Lower leg skin (tissue), 4 donors: ENCODE measurements around the gene SLAIN2. TPM values are rescaled to one million over a fixed set of nuclear protein-coding genes. Genes with fewer than 3 reads are reported as not detected.

Experiments
- DNase-seq, 2 donors: peaks; one replicate each; pipeline ENCODE4 v3.0.0-alpha.2; 2019; ENCODE audit warnings: low spot score in 2 of 2
- H3K4me3 ChIP-seq: fragments of 200-600 bp; sonication (generic); 2 replicates; pipeline ENCODE4 v1.5.1; 2017; ENCODE audit warnings: mild to moderate bottlenecking, low read depth; ENCODE audit not compliant: poor library complexity, severe bottlenecking
- POLR2A ChIP-seq, 2 donors: fragments of 450-650 bp; IDR thresholded peaks; one replicate each; pipeline ENCODE4 v1.6.1; 2016 to 2017; ENCODE audit warnings: antibody characterized with exemption in 2 of 2, mild to moderate bottlenecking in 1 of 2, moderate library complexity in 1 of 2
- WGBS, 2 donors: methylation state at CpG; one replicate each; pipeline ENCODE4 v1.1.5; 2018; 5-methylcytosine and 5-hydroxymethylcytosine counted together
- intact Hi-C: fragments of 100-400 bp; cut with DNase I; formaldehyde crosslinking; loops from one replicate; pipeline ENCODE4 v1.15.0; 2023; ENCODE audit warnings: low total_unique reads
- total RNA-seq, 4 donors: library from RNA; depleted of rRNA; stranded (reverse); fragments of >200 nt; gene quantifications; one replicate each; pipeline ENCODE4 v1.1.0, GENCODE V29; 2016
- TF ChIP-seq, protein P1 (sequence below), 3 donors: fragments of 450-650 bp; IDR thresholded peaks; one replicate each; pipeline ENCODE4 v1.5.1; 2016; ENCODE audit warnings: antibody characterized with exemption in 3 of 3, mild to moderate bottlenecking in 3 of 3, moderate library complexity in 2 of 3

The SLAIN2 gene
- total RNA-seq, 4 donors from 2014 or later, result 75.4 to 201 (median 88.6) TPM

DNA sequence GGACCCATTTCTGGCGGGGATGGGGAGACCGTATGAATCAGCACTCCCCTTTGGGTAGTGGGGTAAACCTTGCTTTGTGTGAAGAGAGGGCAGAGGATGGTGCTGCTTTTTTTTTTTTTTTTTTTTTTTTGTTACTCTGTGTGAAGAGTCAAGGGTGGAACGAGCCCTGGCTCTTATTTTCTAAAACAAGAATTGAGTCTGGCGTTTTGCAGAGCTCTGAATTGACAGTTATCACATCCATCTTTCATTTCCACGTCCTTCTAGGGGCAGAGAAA is 1.2 kb downstream of the SLAIN2 start:
- WGBS, 2 donors, result 1 to 2% methylated on average over 5 of the region's 5 CpGs
- no peak for TF ChIP-seq POLR2A (IDR thresholded peaks at IDR 0.05)
- TF ChIP-seq, protein P1, sequence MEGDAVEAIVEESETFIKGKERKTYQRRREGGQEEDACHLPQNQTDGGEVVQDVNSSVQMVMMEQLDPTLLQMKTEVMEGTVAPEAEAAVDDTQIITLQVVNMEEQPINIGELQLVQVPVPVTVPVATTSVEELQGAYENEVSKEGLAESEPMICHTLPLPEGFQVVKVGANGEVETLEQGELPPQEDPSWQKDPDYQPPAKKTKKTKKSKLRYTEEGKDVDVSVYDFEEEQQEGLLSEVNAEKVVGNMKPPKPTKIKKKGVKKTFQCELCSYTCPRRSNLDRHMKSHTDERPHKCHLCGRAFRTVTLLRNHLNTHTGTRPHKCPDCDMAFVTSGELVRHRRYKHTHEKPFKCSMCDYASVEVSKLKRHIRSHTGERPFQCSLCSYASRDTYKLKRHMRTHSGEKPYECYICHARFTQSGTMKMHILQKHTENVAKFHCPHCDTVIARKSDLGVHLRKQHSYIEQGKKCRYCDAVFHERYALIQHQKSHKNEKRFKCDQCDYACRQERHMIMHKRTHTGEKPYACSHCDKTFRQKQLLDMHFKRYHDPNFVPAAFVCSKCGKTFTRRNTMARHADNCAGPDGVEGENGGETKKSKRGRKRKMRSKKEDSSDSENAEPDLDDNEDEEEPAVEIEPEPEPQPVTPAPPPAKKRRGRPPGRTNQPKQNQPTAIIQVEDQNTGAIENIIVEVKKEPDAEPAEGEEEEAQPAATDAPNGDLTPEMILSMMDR (IDR thresholded peaks at IDR 0.05), result no peak
- peak overlapping the region; percentile 88 for H3K4me3 ChIP-seq
- DNase-seq, result no peak
- intact Hi-C loops, result no loop called here

DNA sequence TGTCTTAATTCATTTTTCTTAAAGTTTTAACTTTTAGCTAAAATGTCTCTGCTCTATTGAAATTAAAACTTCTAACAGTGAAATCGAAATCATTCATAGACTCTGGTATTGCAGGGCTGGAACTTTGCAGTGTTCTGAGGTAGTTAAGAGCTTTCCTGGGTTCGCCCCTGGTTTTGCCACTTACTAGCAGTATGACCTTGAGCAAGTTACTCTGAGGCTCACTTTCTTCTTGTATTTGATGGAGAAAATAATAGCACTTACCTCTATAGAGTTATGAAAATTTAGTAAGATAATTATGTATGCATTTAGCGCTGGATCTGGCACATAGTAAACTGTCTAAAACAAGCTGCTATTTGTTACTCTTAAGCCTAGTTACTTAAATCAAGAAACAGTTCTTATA is 1.7 kb downstream of the SLAIN2 start:
- intact Hi-C loops, result no loop called here

DNA sequence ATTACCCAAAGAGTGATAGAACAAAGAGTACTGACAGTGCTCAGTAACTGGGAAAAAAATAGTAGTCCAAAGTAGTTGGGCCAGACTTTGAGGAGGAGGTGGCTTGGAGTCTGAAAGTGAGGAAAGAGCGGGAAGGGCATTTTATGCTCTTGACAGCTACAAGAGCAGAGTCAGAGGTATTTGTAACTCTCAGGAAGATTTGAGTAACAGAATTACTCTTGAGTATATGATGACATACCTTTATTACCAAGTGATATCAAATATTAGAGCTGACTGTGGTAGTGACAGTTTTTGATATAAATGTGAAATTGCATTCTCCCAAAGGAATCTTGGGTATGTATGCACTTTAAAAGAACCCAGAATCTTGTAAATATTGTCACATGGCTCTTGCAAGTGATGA is 2.2 kb downstream of the SLAIN2 start:
- WGBS, 2 donors, result 29 to 30% methylated on average over 1 of the region's 1 CpG
- no peak for TF ChIP-seq POLR2A (IDR thresholded peaks at IDR 0.05)
- TF ChIP-seq, protein P1 (IDR thresholded peaks at IDR 0.05), result no peak
- no peak overlapping the region for H3K4me3 ChIP-seq
- DNase-seq, result no peak
- intact Hi-C loops, result no loop called here

More for the DNA sequence above, 1.7 kb downstream of the SLAIN2 start:
- 15 to 17% methylated on average over 3 of the region's 3 CpGs for WGBS, 2 donors
- DNase-seq, result no peak
- no peak overlapping the region for H3K4me3 ChIP-seq
- TF ChIP-seq POLR2A (IDR thresholded peaks at IDR 0.05), result no peak
- TF ChIP-seq, protein P1 (IDR thresholded peaks at IDR 0.05), result no peak

DNA sequence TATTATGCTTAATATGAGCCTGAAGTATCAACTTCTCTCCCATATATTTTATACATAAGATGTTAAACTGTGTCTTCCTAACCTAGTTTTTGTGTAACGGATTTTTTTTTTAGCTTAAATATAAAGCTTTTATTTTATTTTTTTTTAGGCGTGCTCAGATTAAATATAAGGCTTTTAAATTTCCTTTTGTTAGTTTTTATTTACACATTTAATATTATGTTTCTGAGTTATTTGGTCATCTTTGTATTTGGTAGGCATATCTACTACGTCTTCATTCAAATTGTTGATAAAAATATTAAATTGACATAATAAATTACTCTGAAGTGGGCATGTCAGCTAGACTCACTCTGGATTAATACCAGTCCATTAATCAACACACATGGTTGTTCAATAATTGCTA is 4.2 kb downstream of the SLAIN2 start:
- TF ChIP-seq POLR2A (IDR thresholded peaks at IDR 0.05), result no peak
- TF ChIP-seq, protein P1 (IDR thresholded peaks at IDR 0.05), result no peak
- intact Hi-C loops, result no loop called here
- 86 to 90% methylated on average over 3 of the region's 3 CpGs for WGBS, 2 donors
- H3K4me3 ChIP-seq, result no peak overlapping the region
- DNase-seq, result no peak

DNA sequence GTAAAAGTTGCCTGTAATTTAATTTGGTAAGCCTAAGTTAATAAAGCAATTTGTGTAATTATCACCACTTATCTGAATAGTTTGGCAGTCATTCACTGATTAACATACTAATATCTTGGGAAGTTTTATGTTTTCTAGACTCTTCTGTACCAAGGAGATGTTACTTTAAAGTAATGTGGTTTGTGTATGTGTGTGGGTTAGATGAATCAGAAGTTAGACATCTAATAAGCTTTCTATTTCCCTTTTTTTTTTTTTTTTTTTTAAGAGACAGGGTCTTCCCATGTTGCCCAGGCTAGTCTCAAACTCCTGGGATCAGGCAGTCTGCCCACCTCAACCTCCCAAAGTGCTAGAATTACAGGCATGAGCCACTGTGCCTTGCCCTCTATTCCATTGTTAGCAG is 5.3 kb downstream of the SLAIN2 start:
- TF ChIP-seq, protein P1 (IDR thresholded peaks at IDR 0.05), result no peak
- no peak for TF ChIP-seq POLR2A (IDR thresholded peaks at IDR 0.05)
- intact Hi-C loops, result no loop called here
- H3K4me3 ChIP-seq, result no peak overlapping the region
- DNase-seq, result no peak

DNA sequence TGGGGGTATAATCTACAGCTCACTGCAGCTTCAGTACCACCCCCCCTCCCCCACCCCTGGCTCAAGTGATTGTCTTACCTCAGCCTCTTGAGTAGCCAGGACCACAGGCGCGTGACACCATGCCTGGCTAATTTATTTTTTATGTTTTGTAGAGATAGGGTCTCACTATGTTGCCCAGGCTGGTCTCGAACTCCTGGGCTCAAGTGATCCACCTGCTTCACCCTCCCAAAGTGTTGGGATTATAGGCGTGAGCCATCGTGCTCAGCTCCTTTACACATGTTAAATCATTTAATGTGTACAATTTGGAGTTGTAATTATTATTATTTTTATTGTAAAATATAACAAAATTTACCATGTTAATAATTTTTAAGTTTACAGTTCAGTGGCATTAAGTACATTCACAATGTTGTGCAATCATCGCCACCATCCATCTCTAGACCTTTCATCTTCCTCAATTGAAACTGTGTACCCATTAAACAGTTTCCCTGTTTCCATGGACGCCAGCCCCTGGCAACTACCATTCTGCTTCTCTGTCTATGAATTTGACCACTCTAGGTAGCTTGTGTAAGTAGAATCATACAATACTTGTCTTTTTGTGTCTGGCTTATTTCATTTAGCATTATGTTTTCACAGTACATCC is 6.1 kb downstream of the SLAIN2 start:
- DNase-seq, result no peak
- intact Hi-C loops, result no loop called here
- TF ChIP-seq POLR2A (IDR thresholded peaks at IDR 0.05), result no peak
- TF ChIP-seq, protein P1 (IDR thresholded peaks at IDR 0.05), result no peak
- H3K4me3 ChIP-seq, result no peak overlapping the region
- WGBS, 2 donors, result 97 to 99% methylated on average over 7 of the region's 7 CpGs
